Astrocyte of the cerebellum (primary cell): ENCODE data around the gene ZNF747.

ENCODE experiments used
- DNase-seq: peaks from one replicate; pipeline ENCODE4 v3.0.0-alpha.2; 2011; ENCODE audit warnings: low read depth
- H3K4me3 ChIP-seq: 2 replicates; pipeline ENCODE4 v1.5.1; 2011; ENCODE audit warnings: mild to moderate bottlenecking, low read depth, low read length, moderate library complexity
- CTCF ChIP-seq: IDR thresholded peaks from 2 replicates; pipeline ENCODE4 v1.5.1; 2012; ENCODE audit warnings: low read length, low read depth, moderate library complexity, mild to moderate bottlenecking; ENCODE audit errors: missing control alignments
- in situ Hi-C: cut with HindIII; loops from 2 replicates; pipeline ENCODE4 v1.10.0; 2017; ENCODE audit warnings: low sequenced_read_pairs

ZNF747 gene

DNA sequence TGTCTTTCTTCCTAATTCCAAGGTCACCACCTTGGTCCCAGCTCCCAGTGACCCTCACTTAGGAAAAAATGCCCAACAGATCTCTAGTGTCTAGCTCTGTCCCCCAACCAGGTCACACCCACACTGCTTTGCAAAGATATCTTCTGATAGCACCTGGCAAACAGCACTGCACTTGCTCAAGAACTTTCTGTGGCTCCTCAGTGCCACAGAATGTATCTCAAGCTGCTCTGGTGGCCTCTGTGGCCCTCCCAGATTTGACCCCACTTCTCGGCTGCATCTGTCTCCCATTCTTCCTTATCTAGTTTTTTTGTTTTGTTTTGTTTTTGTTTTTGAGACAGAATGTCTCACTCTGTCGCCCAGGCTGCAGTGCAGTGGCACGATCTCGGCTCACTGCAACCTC is 31.9 kb upstream of the ZNF747 start:
- TF ChIP-seq CTCF = no peak
- no peak overlapping the region for H3K4me3 ChIP-seq
- DNase-seq = no peak
- in situ Hi-C loops = no loop called here

DNA sequence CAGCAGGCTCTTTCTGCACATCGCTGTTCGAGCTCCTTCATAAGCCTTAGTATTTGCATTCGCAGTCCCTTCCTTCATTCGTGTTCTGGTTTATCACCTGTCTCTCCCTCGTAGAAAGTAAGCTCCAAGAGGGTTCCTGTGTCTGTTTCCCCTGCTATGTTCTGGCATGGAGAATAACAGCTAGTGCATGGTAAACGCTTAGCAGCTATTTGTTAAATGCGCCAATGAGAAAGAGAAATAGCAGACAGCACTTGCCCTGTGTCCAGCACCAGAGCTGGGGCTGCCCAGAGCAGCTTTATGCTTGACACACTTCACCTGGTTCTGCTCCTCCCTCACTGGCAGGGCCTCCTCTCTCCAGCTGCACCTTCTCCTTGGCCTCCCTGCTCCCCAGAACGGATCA is 31.3 kb upstream of the ZNF747 start:
- H3K4me3 ChIP-seq = no peak overlapping the region
- no peak for DNase-seq
- in situ Hi-C loops = no loop called here
- TF ChIP-seq CTCF = no peak

GRCh38 chr16:30565526-30565925 is 30.9 kb upstream of the ZNF747 start:
- in situ Hi-C loops = no loop called here
- no peak for DNase-seq
- H3K4me3 ChIP-seq = no peak overlapping the region
- no peak for TF ChIP-seq CTCF

- no peak for DNase-seq
- no peak overlapping the region for H3K4me3 ChIP-seq
- no peak for TF ChIP-seq CTCF
These were observed 27.4 kb upstream of the ZNF747 start for GRCh38 chr16:30562021-30562420.

DNA sequence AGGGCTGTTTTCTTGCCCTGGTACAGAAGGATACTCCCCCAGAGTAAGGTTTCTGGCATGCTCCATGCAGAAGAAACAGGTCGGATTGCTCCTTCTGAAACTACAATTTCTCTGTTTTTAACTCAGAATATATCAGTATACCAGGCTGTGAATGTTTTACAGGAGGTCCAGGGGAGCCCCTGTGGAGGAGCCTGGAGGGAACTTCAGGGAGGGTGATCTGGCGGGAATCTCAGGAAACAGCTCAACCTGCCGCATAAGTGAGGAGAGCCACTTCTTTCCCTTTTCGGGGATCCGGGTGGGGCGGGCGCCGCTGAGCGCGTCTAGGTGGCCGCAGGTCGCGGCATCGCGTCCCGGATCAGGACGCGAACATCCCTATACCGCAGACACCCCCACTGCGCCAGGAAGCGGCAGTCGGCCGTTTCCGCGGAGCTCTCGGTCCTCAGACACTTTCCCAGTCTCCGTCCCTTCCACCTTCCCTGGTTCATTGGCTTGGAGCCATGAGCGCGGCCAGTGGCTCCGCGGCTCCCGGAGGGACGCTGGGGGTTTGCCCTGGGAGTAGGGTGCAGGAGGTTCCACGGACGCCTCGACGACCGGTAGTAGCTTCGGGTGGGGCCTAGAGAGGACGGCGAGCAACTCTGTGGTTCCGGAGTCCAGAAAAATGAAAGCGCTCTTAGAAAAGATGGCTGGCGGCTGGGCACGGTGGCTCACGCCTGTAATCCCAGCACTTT is 26.6 kb upstream of the ZNF747 start:
- H3K4me3 ChIP-seq = no peak overlapping the region
- in situ Hi-C loops = no loop called here
- no peak for DNase-seq

More at GRCh38 chr16:30562021-30562420, 27.4 kb upstream of the ZNF747 start:
- in situ Hi-C loops = no loop called here

DNA sequence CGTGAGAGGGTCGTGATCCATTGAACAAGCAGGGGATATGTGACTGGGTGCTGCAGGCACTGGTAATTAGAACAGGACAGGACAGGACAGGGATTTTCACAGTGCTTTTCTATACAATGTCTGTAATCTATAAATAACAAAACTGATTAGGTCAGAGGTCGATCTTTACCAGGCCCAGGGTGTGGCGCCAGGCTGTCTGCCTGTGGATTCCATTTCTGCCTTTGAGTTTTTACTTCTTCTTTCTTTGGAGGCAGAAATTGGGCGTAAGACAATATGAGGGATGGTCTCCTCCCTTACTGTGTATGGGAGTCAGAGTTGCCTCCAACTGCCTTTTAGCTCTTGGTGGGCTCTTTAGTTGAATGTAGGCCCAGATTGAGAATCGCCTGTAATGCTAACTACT is 25.0 kb upstream of the ZNF747 start:
- DNase-seq = no peak

More for the DNA sequence above, 26.6 kb upstream of the ZNF747 start:
- no peak for TF ChIP-seq CTCF

More for the DNA sequence above, 25.0 kb upstream of the ZNF747 start:
- in situ Hi-C loops = no loop called here
- H3K4me3 ChIP-seq = no peak overlapping the region
- TF ChIP-seq CTCF = no peak
